ENCODE measurements around the gene PHYHIPL. TPM values are rescaled to one million over a fixed set of nuclear protein-coding genes. Genes with fewer than 3 reads are reported as not detected.

PHYHIPL gene
- total and polyA plus RNA-seq, 2 of the 8 experiments (the other 6 are each of a cell fraction or from before 2014, with no cell fraction given) = 0.23 to 0.48 TPM

GRCh38 chr10:59244871-59245270 lies 68.4 kb downstream of the PHYHIPL start:
- POLR2A ChIA-PET (ENCODE audit: partially characterized antibody) = no interaction called here
- Histone ChIP-seq H3K4ac (replicated peaks; ENCODE audit: insufficient read length, low read depth, low read length) (no peak overlapping the region), H3K79me1 (ENCODE audit: low read depth, low read length) (no peaks in the 10 kb centered on the region), H3K27ac (ENCODE audit: low read depth, low read length) (no peak overlapping the region), H3K9ac (replicated peaks in 1 of 4; ENCODE audit: extremely low read depth in 1 of 4, low read depth in 3 of 4, low read length in 3 of 4) (no peak overlapping the region), H2AK5ac (ENCODE audit: low read depth, low read length) (no peak overlapping the region), H3K4me3 (ENCODE audit: extremely low read depth in 1 of 4, insufficient read depth in 2 of 4, low read depth in 3 of 4, low read length in 4 of 4) (no peak overlapping the region), H4K8ac (ENCODE audit: extremely low read depth, insufficient read depth, low read length) (no peak overlapping the region), H2BK12ac (ENCODE audit: low read depth, low read length) (no peak overlapping the region), H4K20me1 (replicated peaks in 1 of 2; ENCODE audit: control insufficient read depth in 1 of 2, insufficient read depth in 2 of 2, low read length in 2 of 2) (no peaks in the 10 kb centered on the region), H3K36me3 (ENCODE audit: control insufficient read depth in 2 of 4, insufficient read depth in 4 of 4, low read length in 3 of 4) (no peaks in the 10 kb centered on the region), H2BK120ac (replicated peaks; ENCODE audit: low read depth, low read length) (no peak overlapping the region), H2AFZ (ENCODE audit: low read length) (no peak overlapping the region), H3K4me2 (ENCODE audit: insufficient read depth in 1 of 2, low read depth in 2 of 2, low read length in 2 of 2) (no peak overlapping the region), H3K23ac (ENCODE audit: insufficient read length) (no peak overlapping the region), H4K91ac (replicated peaks; ENCODE audit: insufficient read length, low read length) (no peak overlapping the region), H2BK15ac (ENCODE audit: low read length) (no peak overlapping the region), H3K14ac (ENCODE audit: insufficient read length) (no peak overlapping the region), H3K56ac (replicated peaks; ENCODE audit: insufficient read length, low read depth, low read length) (no peak overlapping the region), H3K27me3 (replicated peaks in 1 of 4; ENCODE audit: control insufficient read depth in 3 of 4, extremely low read depth in 1 of 4, insufficient read depth in 3 of 4, low read length in 3 of 4) (no peaks in the 10 kb centered on the region), H3K23me2 (ENCODE audit: low read depth, low read length) (no peaks in the 10 kb centered on the region), H3K4me1 (replicated peaks in 1 of 4; ENCODE audit: control insufficient read depth in 3 of 4, insufficient read depth in 4 of 4, low read length in 3 of 4) (no peaks in the 10 kb centered on the region), H2BK20ac (ENCODE audit: low read length) (no peak overlapping the region), H3K9me3 (ENCODE audit: insufficient read depth in 2 of 2, low read depth in 1 of 2, low read length in 1 of 2) (no peaks in the 10 kb centered on the region), H2BK5ac (ENCODE audit: low read depth, low read length) (no peak overlapping the region), H4K5ac (ENCODE audit: insufficient read length, low read depth, low read length) (no peak overlapping the region), H3K79me2 (ENCODE audit: control insufficient read depth in 1 of 2, insufficient read depth in 2 of 2, low read length in 2 of 2) (no peaks in the 10 kb centered on the region), H3K18ac (ENCODE audit: extremely low read depth, low read length) (no peak overlapping the region)
- CTCF ChIA-PET (ENCODE audit: partially characterized antibody) = interaction anchor here (1.2 kb wide), 1 partner anchor 335 kb away, joined by 4 read pairs; no protein-coding TSS in a partner anchor
- 100% methylated on average over 1 of the region's 1 CpG; no CpG with 5 or more reads in 1 of the 2 experiments for WGBS, 2 experiments (ENCODE audit: extremely low coverage in 1 of 2, insufficient coverage in 1 of 2, insufficient read length in 1 of 2, insufficient replicate concordance in 2 of 2, low coverage in 1 of 2, low lambda C conversion rate in 2 of 2, missing lambda C conversion rate in 1 of 2)
- DNase-seq (ENCODE audit: low read depth in 1 of 2, low spot score in 2 of 2) (no peak), FAIRE-seq (no peak)
- no peak for TF ChIP-seq YY1 (IDR thresholded peaks at IDR 0.05; ENCODE audit: low read depth, low read length)
- TF ChIP-seq CTBP2 (IDR thresholded peaks at IDR 0.05; ENCODE audit: borderline replicate concordance, insufficient read depth, insufficient read length, low read length) = no peak
- TF ChIP-seq JUND (IDR thresholded peaks at IDR 0.05; ENCODE audit: low read length) = no peak
- TF ChIP-seq RBBP5 (IDR thresholded peaks at IDR 0.05; ENCODE audit: borderline replicate concordance, low read depth, low read length) = no peak
- TF ChIP-seq TAF1 (IDR thresholded peaks at IDR 0.05; ENCODE audit: low read depth, low read length) = no peak
- no peak for TF ChIP-seq NANOG (IDR thresholded peaks at IDR 0.05; ENCODE audit: insufficient read depth, low read depth, low read length, poor library complexity, severe bottlenecking)
- no peak for TF ChIP-seq SIRT6 (IDR thresholded peaks at IDR 0.05; ENCODE audit: low read length)
- no peak for TF ChIP-seq RXRA (IDR thresholded peaks at IDR 0.05; ENCODE audit: insufficient read depth, low read depth, low read length)
- TF ChIP-seq SUZ12 (IDR thresholded peaks at IDR 0.05; ENCODE audit: low read length) = no peak
- TF ChIP-seq CTCF (IDR thresholded peaks at IDR 0.05; ENCODE audit: control extremely low read depth in 1 of 3, insufficient read depth in 1 of 3, low read depth in 1 of 3, low read length in 3 of 3) = no peak
